Stimulated activated CD4-positive, alpha-beta T cell treated with anti-CD3 and anti-CD28 coated beads, Interleukin-2, amount 100 ng/mL, for 48 hours (primary cell): ENCODE results near the gene AP4E1.
"Not testable (repeated sequence)": the region's sequence is repeated elsewhere in the genome, so short reads cannot be mapped to it uniquely, and the experiment has no call there.

Source experiments
- DNase-seq, 2 donors: peaks; one replicate each; pipeline ENCODE4 v3.0.0-alpha.2; 2020

The AP4E1 gene

DNA sequence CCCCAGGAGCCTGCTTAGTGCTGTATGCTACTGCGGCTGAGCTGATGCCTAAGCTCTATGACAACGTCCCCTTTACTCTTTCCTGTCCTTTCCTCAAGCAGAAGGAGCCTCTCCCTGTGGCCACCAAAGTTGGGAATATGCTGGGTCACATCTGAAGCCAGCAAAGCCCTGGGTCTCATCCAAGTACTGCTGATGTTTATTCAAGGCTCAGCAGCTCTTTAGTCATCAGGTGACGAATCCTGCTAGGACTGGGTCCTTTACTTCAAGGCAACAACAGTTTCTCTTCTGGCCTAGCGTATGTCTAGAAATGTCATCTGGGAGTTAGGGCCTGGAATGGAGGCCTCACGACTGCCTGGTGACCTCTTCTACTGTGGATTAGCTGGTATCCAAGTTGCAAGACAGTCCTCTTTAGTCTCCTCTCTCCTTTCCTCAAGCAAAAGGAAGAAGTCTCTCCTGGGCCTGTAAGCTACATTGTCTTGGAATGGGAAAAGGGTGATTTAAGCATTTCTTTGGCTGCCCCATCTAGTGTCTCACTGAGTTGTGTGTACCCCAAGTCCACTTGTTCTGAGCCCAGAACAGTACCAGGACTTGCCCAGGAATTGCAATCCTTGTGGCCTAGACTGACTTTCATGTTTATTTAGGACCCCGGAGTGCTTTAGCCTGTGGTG, 122.3 kb downstream of the AP4E1 start:
- DNase-seq: no peak

DNA sequence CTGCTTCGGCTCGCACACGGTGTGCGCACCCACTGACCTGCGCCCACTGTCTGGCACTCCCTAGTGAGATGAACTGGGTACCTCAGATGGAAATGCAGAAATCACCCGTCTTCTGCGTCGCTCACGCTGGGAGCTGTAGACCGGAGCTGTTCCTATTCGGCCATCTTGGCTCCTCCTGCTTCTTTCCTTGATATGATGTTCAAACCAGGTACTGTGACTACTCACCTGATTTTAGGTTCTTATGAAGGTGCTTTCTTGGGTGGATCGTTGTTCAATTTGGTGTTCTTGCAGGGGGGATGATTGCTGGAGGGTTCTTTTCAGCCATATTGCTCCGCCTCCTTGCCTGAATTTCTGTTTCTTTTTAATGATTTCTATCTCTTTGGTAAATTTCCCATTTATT, 129.0 kb downstream of the AP4E1 start:
- not testable (repeated sequence) for DNase-seq

DNA sequence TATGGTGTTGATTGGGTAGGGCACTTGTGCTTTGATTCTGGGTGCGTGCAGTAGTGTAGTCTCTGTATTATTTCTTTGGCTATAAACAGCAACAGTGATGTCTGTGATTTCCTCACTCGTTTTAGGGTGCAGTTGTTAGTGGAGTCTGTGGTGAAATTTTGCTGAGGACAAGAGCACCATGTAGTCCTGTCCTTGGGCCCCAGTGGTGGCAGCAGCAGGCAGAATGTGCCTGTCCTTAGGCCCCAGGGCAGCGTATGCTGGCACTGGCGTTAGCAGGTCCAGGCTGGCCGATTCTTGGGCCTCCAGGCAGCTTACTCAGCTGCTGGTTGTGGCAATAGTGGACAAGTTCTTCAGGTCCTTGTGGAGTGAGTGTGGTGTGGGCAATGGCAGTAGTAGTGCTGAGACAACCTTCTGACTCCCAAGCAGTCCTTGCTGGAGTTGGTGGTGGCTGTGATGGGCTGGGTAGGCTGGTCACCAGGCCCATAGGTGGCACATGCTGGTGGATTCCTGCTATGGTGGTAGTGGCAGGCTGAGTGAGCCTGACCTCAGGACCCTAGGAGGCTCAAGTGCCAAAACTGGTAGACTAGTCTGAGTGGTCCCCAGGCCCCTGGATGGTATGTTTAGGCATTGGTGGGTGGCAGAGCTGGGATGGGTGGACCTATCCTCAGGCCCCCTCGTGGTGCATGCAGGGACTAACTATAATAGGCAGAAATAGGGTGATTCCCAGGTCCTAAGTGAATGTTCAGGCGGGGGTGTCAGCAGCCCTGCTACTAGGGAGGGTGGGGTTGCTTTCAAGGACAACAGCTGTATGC, 129.9 kb downstream of the AP4E1 start:
- no peak for DNase-seq

DNA sequence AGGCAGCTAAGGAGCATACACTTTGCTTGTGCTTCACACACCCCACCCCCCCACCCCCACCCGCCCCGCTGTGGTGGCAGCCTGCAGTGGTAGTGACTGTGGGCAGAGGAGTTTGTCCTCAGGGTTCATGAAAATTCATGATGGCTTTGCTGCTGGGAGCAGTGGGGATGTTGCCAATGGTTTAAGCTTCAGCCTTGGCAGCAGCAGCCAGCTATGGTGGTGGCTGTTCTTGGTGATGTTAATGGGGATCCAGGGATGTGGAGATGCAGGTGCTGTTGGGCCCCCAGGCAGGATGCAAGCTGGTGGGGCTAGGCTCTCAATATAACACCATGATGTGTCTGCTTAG, 130.5 kb downstream of the AP4E1 start:
- no peak for DNase-seq

DNA sequence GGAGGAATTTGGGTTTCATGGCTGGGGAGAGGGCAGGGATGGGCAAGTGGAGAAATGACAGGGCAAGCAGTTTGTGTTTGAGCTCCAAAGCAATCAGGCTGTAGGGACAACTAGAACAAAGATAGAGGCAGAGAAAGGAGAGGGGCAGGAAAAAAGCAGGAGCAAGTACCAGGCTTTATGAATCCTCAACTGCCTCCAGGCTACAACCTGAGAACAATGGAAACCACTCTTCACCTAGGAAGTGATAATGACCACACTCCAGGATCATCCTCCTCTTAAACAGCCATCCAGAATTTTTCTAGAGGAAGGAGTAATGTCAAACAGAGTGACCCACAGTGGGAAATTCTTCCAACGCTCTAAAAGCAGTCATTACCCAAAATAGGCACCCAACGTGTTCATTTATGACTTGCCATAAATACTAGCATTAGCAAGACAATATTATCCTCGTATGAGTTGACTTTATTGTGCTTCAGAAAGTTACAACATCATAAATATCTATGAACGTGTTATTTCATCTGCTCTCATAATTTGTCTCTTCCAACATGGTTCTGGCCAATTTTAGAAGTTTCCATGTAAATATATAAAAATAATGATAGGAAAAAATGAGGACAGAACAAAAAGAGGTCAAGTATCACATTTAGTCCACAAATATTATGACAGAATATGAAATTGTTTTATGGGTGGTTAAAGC, 135.7 kb downstream of the AP4E1 start:
- no peak for DNase-seq

DNA sequence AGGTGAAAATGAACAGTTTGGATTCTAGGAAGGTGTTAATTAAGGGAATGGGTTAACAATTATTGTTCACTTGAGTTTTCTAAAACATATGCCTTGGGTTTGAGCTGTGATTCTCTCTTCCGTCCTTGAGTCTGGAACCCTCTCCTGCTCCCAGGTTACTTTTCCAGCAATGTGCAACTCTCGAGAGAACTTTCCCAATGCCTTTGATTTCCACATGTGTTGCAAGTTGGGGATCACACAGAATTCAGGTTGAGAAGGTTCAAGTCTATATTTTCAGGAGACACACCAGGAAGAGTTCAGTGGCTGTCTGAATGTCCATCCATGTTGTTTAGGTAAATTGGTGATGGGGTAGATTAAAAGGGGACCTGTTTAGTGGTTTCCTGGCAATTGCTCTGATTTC, 137.5 kb downstream of the AP4E1 start:
- no peak for DNase-seq

DNA sequence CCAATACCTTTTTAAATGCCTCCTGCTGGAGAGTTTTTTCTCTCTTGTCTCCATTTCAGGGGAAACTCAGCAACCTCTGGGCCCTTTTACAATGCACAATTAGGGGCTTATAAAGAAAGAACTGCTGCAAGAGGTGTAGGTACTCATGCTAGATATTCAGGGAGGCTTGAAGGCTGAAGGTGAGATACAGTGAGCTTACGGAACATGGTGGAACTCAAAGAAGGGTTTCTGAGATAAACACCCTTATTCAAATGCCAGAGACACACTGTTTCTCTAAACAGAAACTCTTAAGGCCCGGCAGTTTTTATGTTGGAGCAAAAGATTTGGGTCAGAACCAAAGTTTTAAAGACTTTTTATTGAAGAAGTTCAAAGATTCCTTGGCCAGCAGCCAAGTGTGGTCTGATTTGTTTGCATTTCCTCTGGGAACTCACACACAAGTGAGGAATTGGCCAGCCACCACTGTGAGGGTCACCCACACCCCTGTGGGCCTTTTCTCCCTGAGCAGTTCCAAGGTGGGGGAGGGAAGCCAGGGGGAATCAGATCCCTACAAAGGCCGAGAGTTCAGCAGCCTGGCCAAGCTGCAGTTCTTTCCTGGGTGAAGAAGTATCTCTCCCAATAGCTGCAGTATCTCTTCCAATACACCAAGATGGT, 138.4 kb downstream of the AP4E1 start:
- no peak for DNase-seq

DNA sequence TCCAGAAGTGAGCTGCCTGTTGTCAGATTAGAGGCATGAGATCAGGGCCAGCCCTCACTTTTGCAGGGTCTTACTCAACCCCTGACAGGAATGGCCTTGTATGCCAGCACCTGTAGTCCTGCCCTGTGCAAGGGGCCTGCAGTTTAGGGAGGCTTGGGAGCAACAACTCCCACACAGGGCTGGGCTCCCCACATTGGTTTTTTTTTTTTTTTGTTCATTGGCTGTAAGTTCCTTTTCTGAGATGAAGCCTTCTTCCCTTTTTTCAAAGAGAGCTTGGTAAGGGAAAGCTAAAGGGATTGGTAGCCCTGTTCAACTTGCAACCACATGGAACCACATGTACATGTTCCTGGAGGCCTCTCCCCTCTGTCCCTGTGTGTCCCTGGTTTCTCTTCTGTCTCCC, 139.8 kb downstream of the AP4E1 start:
- DNase-seq: no peak

DNA sequence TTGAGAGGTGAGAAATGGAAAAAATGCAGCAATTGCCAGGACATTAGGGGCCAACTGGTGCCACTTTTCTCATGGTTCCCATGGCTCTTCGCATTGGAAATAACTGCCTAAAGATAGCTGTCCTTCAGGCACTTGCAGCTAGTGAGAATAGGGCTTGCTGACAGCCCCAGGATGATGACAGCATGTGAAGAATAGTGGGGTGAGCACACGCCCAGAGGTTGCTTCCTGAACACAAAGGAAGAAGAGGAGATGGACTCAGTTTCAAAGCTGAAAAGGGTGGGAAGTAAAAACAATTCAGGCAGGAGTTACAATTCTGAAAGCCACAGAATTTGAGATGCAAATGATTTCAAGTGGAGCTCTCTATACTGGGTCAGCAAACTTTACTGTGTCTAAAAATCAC, 140.6 kb downstream of the AP4E1 start:
- DNase-seq: no peak

DNA sequence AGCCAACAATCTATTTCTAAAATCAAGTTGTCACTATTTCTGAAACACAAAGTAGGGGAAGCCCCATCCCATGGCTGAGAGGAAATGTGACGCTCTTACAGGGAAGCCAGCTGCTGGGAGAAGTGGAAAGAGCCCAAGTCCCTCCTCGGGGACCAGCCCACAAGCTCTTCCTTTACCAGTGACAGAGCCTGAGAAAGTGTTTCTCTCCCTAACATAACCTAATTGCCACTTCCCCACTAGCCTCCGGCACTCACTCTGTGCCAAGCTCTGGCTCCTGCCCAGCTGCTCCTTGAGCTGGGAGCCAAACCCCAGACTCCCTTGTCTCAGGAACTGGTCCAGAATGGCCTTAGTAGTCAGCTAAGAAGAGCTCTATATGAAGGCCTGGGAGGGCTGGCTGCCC, 143.3 kb downstream of the AP4E1 start:
- no peak for DNase-seq

DNA sequence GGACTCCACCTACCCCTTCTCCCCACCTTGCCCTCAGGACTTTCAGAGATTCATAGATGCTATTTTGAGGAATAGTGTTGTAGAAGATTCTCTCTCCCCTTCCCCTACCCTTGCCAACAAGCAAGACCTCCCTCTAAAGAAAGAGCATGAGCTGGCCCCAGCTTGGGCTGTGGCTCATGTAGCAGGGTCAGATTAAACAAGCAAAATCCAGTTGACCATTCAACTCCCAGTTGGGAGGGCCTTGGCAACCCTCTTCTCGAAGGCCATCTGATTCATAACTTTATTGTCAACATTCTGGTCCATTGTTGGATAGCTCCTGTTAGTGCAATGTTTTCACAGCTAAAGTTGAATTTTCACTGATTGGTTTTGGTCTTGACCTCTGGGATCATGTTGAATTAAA, 145.1 kb downstream of the AP4E1 start:
- no peak for DNase-seq

DNA sequence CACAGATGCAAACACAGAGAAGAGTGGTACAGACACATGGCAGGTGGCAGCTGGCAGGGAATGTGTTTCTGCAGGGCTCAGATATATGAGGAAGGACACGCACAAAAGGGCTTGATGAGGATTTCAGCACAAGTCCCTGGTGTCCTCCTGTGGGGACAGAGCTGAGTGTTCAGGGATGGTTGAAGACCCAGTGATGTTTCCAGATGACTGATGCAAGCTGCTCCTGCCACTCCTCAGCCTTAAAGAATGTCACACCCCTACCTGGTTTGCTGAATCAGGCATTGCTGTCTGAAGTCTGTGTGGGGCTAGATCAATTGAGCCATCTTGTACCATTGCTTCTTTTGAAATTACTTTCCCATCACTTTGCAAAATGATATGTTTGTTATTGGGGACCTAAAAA, 146.1 kb downstream of the AP4E1 start:
- DNase-seq: no peak
